Measurements from ENCODE around the gene MFSD2B.

Gene MFSD2B, protein sequence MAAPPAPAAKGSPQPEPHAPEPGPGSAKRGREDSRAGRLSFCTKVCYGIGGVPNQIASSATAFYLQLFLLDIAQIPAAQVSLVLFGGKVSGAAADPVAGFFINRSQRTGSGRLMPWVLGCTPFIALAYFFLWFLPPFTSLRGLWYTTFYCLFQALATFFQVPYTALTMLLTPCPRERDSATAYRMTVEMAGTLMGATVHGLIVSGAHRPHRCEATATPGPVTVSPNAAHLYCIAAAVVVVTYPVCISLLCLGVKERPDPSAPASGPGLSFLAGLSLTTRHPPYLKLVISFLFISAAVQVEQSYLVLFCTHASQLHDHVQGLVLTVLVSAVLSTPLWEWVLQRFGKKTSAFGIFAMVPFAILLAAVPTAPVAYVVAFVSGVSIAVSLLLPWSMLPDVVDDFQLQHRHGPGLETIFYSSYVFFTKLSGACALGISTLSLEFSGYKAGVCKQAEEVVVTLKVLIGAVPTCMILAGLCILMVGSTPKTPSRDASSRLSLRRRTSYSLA

DNA sequence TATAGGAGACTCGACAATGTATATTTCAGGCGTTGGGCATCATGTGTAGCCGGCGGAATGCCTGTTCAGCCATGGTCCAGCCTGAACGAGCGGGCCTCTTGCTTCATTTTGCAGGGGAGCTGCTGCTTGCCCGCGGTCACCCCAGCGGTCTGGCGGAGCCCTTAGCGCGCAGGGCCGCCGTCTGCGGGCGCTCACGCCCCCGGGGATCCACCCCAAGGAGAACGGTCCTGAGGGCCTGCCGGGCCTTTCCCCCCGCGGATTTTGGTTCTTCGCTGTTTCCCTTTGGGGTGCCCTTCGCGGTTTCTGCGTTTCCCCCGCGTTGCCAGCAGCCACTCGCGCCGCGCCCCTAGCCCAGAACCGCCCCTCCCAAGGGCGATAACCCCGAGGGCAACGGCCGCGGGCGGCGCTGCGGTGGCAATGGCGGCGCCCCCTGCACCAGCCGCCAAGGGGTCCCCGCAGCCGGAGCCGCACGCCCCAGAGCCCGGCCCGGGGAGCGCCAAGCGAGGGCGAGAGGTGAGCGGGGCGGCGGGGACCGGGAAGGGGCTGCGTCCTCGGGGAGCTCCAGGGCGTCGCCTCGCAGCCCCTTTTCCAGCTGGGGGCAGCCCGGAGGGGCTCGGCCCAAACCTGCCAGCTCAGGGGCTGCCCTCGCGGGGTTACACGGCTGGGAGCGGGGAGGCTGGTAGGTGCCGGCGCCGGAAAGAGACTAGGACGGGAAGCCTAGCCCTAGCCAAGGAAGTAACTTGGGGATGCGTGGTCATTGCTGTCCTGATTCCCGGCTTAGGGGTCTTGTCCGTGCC, at the start of gene MFSD2B:
TSS of gene MFSD2B (plus strand) at position 406 of the 797 bp plus-strand sequence. CDS start at position 418, 12 bp downstream.
- DNase-seq: no peak

DNA sequence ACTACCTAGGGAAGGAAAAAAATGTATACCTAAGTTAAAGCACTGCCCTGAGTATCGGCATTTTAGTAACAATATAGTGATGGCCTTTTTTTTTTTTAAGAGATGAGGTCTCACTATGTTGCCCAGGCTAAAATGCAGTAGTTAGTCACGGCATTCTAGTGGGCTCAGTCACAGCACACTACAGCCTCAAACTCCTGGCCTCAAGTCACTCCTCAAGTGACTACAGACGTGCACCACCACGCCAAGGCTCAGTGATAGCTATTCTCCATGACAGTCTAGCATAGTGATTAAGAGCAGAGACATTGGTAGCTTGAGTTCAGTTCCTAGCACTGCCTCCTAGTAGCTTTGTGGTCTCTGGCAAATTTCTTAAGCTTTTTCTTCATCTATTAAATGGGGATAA, 42.0 kb upstream of the MFSD2B start:
- no peak for DNase-seq

DNA sequence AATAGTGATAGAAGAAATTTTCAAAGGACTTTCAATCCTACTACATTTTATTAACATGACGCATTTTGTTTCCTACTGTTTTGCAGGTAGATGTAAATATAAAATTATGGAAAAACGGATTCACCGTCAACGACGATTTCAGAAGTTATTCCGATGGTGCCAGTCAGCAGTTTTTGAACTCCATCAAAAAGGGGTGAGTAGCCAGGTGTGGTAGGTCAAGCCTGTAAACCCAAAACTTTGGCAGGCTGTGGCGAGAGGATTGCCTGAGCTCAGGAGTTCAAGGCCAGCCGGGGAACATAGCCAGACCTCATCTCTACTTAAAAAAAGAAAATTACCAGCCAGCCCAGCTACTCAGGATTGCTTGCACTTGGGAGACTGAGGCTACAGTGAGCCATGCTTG, 33.0 kb upstream of the MFSD2B start:
- no peak for DNase-seq

DNA sequence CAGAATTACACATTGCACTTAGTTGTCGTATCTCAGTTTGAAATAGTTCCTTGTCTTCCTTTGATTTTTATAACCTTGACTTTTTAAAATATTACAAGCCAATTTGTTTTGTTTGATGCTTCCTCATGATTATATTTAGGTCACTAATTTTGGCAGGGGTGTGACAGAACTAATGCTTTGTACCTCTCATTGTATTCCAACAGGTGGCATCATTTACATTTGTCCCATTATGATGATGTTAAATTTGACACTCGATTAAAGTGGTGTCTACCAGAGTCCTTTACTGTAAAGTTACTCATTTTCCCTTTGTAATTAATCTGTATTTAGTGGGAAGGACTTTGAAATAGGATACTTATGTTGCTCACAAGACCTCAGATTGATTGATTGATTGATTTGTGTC, 21.5 kb upstream of the MFSD2B start:
- peak; percentile 42 for DNase-seq

DNA sequence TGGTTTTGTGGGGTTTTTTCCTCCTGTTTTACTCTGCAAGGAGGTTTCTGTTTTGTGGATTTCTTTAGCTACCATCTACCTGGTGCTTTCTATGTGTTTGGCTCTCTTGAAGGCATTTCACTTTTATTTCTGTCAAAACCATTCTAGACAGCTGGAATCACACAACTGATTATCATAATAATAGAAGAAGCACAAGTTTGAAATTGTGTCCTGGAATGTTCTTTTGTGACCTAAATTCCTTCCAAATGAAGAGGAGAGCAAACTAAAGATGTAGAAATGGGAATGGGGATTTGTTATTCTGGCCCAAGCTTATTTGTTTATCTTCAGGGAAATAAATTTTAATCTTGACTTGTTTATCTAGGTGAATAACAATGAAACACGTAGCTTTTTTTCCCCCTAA, 17.0 kb upstream of the MFSD2B start:
- DNase-seq: no peak

DNA sequence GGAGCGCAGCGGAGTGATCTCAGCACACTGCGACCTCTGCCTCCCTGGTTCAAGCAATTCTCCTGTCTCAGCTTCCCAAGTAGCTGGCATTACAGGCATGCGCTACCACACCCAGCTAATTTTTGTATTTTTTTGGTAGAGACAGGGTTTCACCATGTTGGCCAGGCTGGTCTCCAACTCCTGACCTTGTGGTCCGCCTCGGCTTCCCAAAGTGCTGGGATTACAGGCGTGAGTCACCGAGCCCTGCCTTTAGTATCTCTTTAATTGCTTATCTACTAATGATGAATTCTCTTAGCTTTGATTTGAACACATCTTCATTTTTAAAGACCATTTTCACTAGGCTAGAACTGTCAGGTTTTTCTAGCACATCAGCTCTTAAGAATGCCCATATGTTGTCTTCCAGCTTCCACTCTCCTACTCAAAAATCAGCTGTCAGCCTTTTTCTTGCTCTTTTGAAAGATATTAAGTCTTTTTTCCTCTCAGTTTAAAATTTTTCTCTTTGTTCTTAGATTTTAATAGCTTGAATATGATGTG, 16.1 kb upstream of the MFSD2B start:
- no peak for DNase-seq

DNA sequence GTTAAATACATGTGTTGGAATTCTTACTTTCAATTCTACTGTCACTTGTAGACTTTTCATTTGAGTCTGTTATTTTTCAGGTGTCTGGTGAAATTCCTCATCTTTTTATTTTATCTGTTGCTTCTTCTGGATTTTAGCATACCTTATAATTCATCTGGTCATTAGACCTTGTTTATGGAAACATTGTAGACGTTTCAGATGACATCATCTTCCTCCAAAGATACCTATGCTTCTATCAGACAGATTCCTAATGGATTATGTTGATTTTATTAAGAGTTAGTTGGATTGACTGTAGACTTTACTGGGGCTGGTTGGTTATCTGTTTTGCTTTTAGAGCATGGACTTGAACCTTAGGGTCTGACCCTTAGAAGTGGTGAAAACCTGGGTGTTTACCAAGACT, 15.3 kb upstream of the MFSD2B start:
- DNase-seq: no peak

DNA sequence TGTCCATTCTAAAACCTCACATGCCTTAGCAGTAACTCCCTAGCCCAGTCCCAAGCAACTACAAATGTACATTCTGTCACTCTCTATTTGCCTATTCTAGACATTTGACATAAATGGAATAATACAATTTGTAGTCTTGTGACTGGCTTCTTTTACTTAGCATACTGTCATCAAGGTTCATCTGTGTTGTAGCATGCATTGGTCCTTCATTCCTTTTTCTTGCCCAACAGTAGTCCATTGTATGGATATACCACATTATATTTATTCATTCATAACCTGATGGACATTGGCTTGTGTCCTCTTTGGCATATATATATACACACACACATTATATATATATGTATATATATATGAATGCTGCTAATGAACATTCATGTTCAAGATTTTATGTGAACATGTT, 2.2 kb upstream of the MFSD2B start:
- no peak for DNase-seq

DNA sequence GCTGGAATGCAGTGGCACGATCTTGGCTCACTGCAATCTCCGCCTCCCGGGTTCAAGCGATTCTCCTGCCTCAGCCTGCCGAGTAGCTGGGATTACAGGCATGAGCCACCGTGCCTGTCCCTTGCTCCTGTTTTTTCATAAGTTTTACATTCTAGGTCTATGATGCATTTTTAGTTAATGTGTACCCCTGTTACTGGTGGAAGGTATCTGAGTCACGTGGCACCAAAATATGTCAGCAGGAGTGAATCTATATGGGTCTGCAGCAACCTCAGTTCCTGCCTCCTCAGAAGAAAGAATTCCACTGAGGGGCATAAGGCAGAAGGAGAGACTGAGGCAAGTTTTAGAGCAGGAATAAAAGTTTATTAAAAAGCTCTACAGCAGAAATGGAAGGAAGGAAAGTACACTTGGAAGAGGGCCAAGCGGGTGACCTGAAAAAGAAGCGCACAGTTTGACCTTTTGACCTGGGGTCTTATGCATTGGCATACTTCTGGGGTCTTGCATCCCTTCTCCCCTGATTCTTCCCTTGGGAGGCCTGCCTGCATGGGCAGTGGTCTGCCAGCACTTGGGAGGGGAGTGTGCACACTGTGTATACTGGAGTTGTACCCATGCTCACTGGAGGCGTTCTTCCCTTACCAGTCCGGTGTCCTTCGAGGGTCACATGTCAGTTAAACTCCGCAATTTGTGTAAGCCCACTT, 1.1 kb upstream of the MFSD2B start:
- no peak for DNase-seq

DNA sequence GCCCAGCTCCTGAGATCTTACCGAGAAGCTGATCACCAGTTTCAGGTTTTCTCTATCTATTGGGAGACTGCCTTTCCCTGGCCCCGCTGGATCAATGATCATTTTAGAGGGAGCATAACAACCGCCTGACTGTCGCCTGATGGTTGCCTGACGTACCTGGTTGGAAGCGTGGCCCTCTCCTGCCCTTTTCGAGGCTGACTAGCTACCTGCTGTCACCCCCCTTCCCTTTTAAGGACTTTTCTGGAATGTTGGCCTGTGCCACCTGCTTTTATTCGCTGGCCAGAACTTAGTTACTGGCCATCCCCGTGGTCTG, 562 bp upstream of the MFSD2B start:
- DNase-seq: no peak

DNA sequence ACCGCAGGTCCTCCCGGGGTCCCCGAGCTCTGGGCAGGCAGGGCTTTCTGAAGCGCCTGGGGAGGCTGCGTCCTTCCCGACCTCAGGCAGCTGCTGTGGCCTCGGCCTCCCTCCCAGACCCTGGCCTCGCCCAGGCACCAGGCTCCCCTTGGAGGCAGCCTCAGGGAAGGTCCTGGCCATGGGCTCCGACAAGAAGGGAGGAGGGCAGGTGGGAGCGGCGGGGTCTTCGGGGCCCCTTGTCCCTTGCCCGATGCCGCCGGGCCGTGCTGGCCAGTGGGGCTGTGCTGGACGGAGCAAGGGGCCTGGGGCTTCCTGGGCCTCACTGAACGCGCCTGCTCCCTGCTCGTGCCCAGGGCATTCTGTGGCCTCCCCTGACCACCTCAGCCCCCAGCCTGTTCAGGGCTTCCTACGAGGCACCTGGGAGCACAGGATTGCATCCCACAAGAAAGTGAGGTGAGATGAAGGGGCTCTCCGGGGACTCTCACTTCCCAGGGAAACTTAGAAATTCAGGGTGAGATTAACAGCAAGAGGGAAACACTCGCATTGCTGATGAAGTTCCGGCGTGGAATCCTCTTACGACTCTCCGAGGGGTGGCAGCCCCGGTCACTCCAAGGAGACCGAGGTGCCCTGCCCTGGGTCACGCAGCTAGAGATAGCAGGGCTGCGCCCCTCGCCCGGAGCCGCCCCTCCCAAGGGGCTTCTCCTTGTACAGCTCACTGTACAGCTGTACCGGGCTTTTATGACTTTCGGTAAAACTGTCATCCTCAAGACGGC, 778 bp downstream of the MFSD2B start:
- DNase-seq: no peak

DNA sequence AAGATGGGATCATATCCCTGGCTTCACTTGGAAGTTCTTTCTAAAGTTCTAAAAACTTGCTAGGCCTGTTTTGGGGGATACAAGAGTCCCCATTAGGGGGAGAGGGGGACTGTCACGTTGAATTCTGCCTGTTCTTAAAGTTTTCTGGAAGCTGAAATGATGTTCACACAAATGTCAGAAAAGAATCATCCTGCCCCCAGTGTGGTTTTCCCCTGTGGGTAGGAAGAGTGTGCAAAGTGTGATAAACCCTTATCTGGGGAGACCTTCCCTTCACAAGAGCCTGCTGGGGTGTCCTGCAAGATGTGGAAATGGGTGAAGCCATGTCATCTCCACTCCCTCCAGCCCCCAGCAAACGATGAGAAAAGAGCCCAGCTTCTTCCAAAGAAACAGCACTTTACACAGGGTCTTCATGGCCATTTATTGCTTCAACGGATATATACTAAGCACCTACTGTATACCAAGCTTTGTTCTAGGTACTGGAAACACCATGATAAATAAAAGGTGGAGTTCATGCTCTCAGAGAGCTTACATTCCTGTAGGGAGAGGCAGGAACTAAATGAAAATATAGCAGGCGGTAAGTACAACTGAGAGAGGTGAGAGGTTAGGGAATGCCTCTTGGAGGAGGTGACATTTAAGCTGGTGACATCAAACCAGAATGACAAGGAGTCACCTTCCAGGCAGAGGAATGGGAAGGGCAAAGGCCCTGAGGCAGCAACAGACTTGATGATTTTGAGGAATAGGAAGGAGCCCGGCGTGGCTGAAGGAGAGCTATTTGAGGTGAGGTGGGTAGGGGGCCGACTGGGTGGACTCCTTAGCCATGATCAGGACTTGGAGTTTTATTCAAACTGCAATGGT, 1.6 kb downstream of the MFSD2B start:
- no peak for DNase-seq

DNA sequence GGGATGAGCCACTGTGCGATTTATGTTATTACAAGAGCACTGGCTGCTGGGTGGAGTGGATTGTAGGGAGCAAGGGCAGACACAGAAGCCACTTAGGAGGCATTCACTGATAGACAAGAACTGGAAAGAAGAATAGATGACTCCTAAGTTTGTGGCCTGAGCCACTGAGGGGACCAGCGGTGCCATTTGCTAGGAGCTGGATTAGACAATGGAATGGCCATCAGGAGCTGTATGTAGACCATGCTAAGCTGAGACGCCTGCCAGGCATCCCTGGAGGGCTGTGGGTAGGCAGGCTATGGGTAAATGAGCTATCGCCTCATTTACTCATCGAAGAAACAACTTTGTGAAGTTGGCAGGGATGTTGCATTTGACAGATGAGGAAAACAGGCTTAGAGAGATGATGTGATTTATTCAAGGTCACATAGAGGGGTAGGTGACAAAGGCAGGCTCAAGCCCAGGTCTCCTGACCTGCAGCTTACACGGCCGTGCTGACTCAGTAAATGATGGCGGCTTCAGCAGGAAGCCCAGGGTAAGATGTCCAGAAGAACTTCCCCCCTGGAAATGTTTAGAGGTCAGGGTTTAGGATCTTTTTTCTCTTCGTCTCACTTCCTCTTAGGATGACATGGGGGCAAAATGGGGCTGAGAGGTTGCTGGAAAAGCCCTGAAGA, 2.8 kb downstream of the MFSD2B start:
- no peak for DNase-seq

DNA sequence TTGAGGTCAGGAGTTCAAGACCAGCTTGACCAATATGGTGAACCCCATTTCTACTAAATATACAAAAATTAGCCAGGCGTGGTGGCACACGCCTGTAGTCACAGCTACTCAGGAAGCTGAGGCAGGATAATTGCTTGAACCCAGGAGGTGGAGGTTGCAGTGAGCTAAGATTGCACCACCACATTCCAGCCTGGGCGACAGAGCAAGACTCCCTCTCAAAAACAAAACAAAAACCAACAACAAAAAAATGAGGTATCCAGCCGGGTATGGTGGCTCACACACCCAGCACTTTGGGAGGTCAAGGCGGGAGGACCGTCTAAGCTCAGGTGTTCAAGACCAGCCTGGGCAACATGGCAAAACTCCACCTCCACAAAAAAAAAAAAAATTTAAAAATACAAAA, 5.0 kb downstream of the MFSD2B start:
- DNase-seq: peak; percentile 50

DNA sequence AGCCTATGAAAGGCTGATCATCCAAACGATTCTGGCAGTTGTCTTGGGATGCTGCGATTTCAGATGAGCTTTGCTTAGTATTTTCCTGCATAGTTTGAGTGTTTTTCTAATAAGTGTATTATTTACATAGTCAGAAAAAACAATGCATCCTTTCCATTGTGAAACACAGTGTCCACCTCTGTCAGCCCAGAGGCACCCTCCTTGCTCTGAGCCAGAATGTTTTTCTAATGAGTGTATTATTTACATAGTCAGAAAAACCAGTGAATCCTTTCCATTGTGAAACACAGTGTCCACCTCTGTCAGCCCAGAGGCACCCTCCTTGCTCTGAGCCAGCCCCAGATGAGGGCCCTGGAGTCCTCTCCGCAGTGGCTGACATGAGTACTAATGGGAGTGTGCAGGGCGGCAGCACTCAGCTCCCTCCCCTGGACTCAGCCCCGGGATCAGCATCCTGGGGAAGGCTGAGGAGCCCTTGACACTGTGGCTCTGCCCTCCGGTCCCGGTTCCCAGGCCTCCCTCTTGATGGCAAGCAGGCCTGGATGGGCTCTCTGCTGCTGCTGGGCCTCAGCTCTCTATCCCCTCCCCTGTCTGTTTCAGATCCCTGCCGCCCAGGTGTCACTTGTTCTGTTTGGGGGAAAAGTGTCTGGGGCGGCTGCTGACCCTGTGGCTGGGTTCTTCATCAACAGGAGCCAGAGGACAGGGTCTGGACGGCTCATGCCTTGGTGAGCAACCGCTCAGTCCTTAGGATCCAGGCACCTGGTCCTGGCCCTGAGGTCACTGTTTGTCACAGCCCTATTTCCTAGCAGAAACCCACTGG, 5.9 kb downstream of the MFSD2B start:
- DNase-seq: peak; percentile 91

DNA sequence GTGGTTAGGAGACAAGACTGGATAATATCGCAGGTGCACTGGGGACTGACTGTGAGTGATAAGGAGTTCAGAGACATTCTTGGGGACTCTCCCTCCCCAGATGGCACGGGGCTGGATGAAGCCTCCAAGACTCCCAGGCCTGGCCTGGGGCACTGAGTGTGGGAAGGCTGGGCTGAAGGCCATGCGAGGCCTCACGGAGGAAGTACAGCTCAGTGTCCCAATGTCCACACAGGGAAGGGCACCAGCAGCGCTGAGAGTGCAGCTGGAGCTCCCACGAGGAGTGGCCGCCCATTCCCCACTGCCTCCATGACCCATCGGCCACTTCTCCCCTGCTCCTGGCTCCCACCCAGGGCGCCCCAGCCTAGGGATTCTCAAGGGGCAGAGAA, 6.5 kb downstream of the MFSD2B start:
- DNase-seq: no peak

DNA sequence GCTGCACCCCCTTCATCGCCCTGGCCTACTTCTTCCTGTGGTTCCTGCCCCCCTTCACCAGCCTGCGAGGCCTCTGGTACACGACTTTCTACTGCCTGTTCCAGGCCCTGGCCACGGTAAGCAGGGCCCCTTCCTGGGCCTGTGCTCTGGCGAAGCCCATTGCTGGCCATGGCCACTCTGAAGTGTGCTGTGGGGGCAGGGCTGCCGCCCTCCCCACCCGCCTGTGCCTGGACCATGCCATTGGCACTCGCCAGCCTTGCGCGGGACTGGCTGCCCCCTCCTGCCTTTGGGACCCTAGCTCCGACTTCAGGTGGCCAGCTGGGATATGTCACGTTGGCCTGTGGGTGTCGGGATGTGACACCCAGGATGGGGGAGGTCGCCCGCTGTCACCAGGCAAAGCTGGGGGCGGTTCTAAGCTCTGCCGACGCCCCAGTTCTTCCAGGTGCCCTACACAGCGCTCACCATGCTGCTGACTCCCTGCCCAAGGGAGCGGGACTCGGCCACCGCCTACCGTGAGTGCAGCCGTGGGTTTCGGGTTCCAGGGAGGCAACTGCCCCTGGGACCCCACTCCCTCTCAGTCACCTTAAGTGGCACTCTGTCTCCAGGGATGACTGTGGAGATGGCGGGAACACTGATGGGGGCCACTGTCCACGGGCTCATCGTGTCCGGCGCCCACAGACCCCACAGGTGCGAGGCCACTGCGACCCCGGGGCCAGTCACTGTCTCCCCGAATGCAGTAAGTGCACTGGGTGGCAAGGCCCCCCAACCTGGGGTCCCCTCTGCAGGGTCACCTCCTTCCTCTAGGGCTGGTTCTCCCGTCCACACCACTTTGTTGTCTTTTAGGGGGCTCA, 7.2 kb downstream of the MFSD2B start:
- DNase-seq: no peak

DNA sequence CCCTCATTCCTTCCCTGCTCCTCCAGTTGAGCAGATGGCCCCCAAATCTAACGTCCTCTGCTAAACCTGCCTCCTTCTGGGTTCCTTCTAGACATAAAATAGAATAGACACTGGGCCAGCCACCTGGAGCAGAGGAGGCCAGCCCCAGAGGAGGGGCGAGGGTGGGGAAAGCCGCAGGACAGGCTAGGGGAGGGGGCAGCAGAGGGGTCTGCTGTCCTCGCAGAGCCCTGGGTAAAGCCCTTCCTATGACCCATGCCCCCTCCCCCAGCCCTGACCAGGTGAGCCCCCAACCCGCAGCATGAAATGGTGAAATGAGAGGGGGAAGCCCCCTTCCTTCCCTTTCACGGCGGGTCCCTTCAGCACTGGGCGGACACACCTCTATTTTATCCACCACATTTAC, 7.8 kb downstream of the MFSD2B start:
- DNase-seq: no peak

DNA sequence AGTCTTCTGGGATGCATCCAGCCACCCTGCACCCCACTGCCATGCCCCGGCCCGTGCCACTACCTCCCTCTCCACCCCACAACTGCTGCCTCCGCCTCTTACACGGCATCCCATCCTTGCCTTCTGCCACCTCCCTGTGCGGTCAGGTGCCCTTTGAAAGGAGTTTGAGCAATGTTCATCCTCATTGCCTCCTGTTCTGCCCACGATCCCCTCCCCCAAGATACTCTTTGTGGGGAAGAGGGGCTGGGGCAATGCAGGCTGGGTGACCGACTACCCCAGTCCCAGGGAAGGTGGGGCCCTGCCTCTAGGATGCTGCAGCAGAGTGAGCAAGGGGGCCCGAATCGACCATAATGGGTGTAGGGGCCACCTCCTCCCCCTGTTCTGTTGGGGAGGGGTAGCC, 8.4 kb downstream of the MFSD2B start:
- DNase-seq: no peak
